A549 treated with AZD2906 at 1 μM for 4 hours (cell line): Measurements from ENCODE around the gene RAB40AL. TPM values are rescaled to one million over a fixed set of nuclear protein-coding genes. Genes with fewer than 3 reads are reported as not detected.

Source experiments
- total RNA-seq: library from RNA; stranded (reverse); fragments of 200-300 nt; extraction: Qiagen RNA extraction; gene quantifications from 5 replicates; pipeline ENCODE4 v1.2.3, GENCODE V29; 2022

Gene RAB40AL, protein sequence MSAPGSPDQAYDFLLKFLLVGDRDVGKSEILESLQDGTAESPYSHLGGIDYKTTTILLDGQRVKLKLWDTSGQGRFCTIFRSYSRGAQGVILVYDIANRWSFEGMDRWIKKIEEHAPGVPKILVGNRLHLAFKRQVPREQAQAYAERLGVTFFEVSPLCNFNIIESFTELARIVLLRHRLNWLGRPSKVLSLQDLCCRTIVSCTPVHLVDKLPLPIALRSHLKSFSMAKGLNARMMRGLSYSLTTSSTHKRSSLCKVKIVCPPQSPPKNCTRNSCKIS
- 0.11 to 0.18 TPM (median 0.13 TPM) in 5 replicates for total RNA-seq

GRCh38 chrX:102936972-102937371, at the start of gene RAB40AL:
RAB40AL (plus strand) TSS chrX:102937272; CDS start chrX:102937319, 47 bp downstream.

Other genes starting within 250 kb of the RAB40AL start
- 4.7 to 8.5 TPM (median 5.7 TPM) in 5 replicates for gene GPRASP2, start 224.8 kb upstream of the RAB40AL start, total RNA-seq
- gene GPRASP3, start 216.5 kb upstream of the RAB40AL start, total RNA-seq = 2.6 to 3.9 TPM (median 3.1 TPM) in 5 replicates
- not detected in 5 replicates for gene BEX1, start 126.9 kb downstream of the RAB40AL start, total RNA-seq
- 0.03 to 0.06 TPM (median 0.03 TPM) in 3 of 5 replicates, not detected in the others for gene NXF3, start 155.9 kb downstream of the RAB40AL start, total RNA-seq